HepG2 (cell line): ENCODE measurements around the gene NKD1. TPM values are rescaled to one million over a fixed set of nuclear protein-coding genes. Genes with fewer than 3 reads are reported as not detected.
A peak's percentile ranks its signal among the peaks of the same experiment; 100 is the strongest.

Experiments used
- ESRRA ChIP-seq: sonication (generic); formaldehyde crosslinking; IDR thresholded peaks from 2 replicates; pipeline ENCODE4 v1.5.1; 2020; ENCODE audit warnings: mild to moderate bottlenecking, low read depth, missing genetic modification reagents
- HOXA7 ChIP-seq: sonication (generic); formaldehyde crosslinking; IDR thresholded peaks from 2 replicates; pipeline ENCODE4 v1.8.1; 2022; ENCODE audit warnings: mild to moderate bottlenecking, missing genetic modification reagents, moderate library complexity
- NR2C2 ChIP-seq: sonication (generic); formaldehyde crosslinking; IDR thresholded peaks from 2 replicates; pipeline ENCODE4 v1.4.0; 2020; ENCODE audit warnings: missing genetic modification reagents, mild to moderate bottlenecking, moderate library complexity, borderline replicate concordance
- NR2F2 ChIP-seq: IDR thresholded peaks from 2 replicates; pipeline ENCODE4 v1.6.1; 2012; ENCODE audit warnings: low read depth, inconsistent platforms, borderline replicate concordance
- PITX1 ChIP-seq: sonication (generic); formaldehyde crosslinking; IDR thresholded peaks from 2 replicates; pipeline ENCODE4 v1.5.1; 2020; ENCODE audit warnings: mild to moderate bottlenecking, missing genetic modification reagents
- RBM22 ChIP-seq: fragments of 200-400 bp; formaldehyde crosslinking; optimal IDR thresholded peaks from 2 replicates; pipeline ENCODE3; 2017; ENCODE audit warnings: mild to moderate bottlenecking, low read length, moderate library complexity
- RFX1 ChIP-seq: fragments of 450-650 bp; IDR thresholded peaks from 2 replicates; pipeline ENCODE4 v1.6.1; 2017
- ZFP41 ChIP-seq: sonication (generic); formaldehyde crosslinking; IDR thresholded peaks from 2 replicates; pipeline ENCODE4 v1.4.0; 2020; ENCODE audit warnings: mild to moderate bottlenecking, missing genetic modification reagents, borderline replicate concordance
- ZMYM3 ChIP-seq: sonication (generic); formaldehyde crosslinking; IDR thresholded peaks from 2 replicates; pipeline ENCODE4 v1.5.1; 2020; ENCODE audit warnings: mild to moderate bottlenecking, missing genetic modification reagents
- ZNF598 ChIP-seq: sonication (generic); formaldehyde crosslinking; IDR thresholded peaks from 2 replicates; pipeline ENCODE4 v1.5.1; 2020; ENCODE audit warnings: mild to moderate bottlenecking, missing genetic modification reagents, borderline replicate concordance
- ZNF790 ChIP-seq: sonication (generic); formaldehyde crosslinking; IDR thresholded peaks from 2 replicates; pipeline ENCODE4 v1.8.0; 2022; ENCODE audit warnings: missing genetic modification reagents, mild to moderate bottlenecking, borderline replicate concordance
- polyA plus RNA-seq, 8 experiments: library from polyadenylated mRNA; depleted of rRNA in 3 of 8; stranded (reverse) in 7 of 8; unstranded in 1 of 8; fragments of >200 nt; fragmentation: Illumina TruSeq in 4 of 8; extraction: Trizol in 4 of 8; gene quantifications; 2 replicates each; pipeline versions ENCODE4 v1.2.1 to v1.2.3, GENCODE V29; 2011 to 2016; ENCODE audit warnings: low read depth in 4 of 8, missing spikeins in 1 of 8, mixed read lengths in 1 of 8; ENCODE audit not compliant: insufficient read depth in 1 of 8
- total RNA-seq, 5 experiments: library from RNA; depleted of rRNA; stranded (reverse); fragments of >200 nt; fragmentation: Illumina TruSeq; extraction: Trizol; gene quantifications; 2 replicates each; pipeline ENCODE4 v1.2.3, GENCODE V29; 2016; ENCODE audit warnings: low read depth in 1 of 5
- TF ChIP-seq, protein P1 (sequence below), 2 experiments: fragments of 450-650 bp in 1 of 2; sonication (generic) in 1 of 2; formaldehyde crosslinking; IDR thresholded peaks; 2 replicates each; pipeline versions ENCODE4 v1.5.0 to v1.8.0; 2020 to 2022; ENCODE audit warnings: mild to moderate bottlenecking in 1 of 2, missing genetic modification reagents in 1 of 2
- TF ChIP-seq, protein P2 (sequence below): sonication (generic); formaldehyde crosslinking; IDR thresholded peaks from 2 replicates; pipeline ENCODE4 v1.4.0; 2020; ENCODE audit warnings: mild to moderate bottlenecking, missing genetic modification reagents

Gene NKD1
- total and polyA plus RNA-seq, 2 of the 13 experiments (the other 11 are each of a cell fraction or from before 2014, with no cell fraction given): 70.4 to 121 TPM

DNA sequence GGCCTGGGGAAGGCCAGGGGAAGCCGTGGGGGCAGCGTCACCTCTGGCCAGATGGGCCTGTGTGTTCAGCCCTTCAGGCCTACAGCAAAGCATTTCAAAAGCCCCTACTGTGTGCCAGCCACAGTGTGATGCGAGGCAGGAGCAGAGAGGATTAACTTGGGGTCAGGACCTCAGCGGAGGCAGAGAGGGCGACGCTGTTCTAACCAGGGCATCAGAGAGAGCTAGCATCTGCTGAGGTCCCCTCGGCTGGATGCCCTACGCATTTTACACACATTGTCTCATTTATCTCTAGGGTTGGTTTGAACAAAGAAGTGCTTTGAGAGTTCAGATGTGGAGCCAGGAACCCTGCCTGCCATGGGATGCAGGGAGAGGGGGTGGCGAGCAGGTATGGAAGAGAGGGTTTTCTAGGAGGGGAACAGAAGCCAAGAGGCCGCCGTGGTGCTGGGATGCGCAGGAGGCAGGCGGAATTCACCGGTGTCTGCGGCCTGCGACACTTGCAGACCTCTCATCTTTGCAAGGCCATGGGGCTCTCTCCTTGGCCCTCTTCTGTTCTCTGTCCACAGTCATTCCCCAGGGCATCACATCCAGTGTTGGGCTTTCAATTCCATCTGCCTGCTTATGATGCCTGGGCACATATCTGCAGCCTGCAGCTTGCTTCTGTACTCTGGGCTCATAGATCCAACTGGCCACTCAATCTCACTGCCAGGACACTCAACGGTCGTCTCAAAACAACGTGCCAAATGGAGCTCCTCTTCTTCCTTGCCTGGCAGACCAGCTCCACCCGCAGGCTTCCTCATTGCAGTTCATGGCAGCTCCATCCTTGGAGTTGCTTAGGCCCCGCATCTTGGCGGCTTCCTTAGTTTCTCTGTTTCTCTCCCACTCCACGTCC, 8.1 kb upstream of the NKD1 start (continued):
- no peak for TF ChIP-seq ZMYM3 (CRISPR knock-in tag)
- no peak for TF ChIP-seq RFX1
- no peak for TF ChIP-seq NR2C2 (CRISPR knock-in tag)
- TF ChIP-seq, protein P1, sequence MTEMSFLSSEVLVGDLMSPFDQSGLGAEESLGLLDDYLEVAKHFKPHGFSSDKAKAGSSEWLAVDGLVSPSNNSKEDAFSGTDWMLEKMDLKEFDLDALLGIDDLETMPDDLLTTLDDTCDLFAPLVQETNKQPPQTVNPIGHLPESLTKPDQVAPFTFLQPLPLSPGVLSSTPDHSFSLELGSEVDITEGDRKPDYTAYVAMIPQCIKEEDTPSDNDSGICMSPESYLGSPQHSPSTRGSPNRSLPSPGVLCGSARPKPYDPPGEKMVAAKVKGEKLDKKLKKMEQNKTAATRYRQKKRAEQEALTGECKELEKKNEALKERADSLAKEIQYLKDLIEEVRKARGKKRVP (CRISPR knock-in tag; IDR thresholded peaks at IDR 0.05): no peak
- no peak for TF ChIP-seq ESRRA
- TF ChIP-seq ZNF598 (CRISPR knock-in tag): 0 out of 2 replicates have a peak, but pooled peaks have one; percentile 63
- TF ChIP-seq PITX1: no peak
- no peak for TF ChIP-seq HOXA7
- TF ChIP-seq, protein P2, sequence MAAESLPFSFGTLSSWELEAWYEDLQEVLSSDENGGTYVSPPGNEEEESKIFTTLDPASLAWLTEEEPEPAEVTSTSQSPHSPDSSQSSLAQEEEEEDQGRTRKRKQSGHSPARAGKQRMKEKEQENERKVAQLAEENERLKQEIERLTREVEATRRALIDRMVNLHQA: no peak
- TF ChIP-seq RBM22: no peak
- no peak for TF ChIP-seq ZNF790 (CRISPR knock-in tag)
- TF ChIP-seq NR2F2: 0 out of 2 replicates have a peak, but pooled peaks have one; percentile 4
- no peak for TF ChIP-seq ZFP41 (CRISPR knock-in tag)
